Right atrium auricular region (tissue), 2 donors: Measurements from ENCODE around the gene FNIP1. TPM values are rescaled to one million over a fixed set of nuclear protein-coding genes. Genes with fewer than 3 reads are reported as not detected.

Source experiments
- DNase-seq: peaks from one replicate; pipeline ENCODE4 v3.0.0-alpha.2; 2019; ENCODE audit warnings: low spot score
- H3K27ac ChIP-seq, 2 donors: fragments of 200-600 bp; sonication (generic); 1 replicate in 1 of 2; 2 replicates in 1 of 2; pipeline ENCODE4 v1.5.1; 2016 to 2019
- H3K27me3 ChIP-seq, 2 donors: fragments of 200-600 bp; sonication (generic); one replicate each; pipeline versions ENCODE4 v1.5.1 to v1.6.0; 2017 to 2019
- H3K36me3 ChIP-seq: fragments of 200-600 bp; sonication (generic); one replicate; pipeline ENCODE4 v1.5.1; 2016
- H3K4me1 ChIP-seq, 2 donors: fragments of 200-600 bp; sonication (generic); one replicate each; pipeline versions ENCODE4 v1.5.1 to v1.6.0; 2017 to 2019
- H3K4me3 ChIP-seq, 2 donors: fragments of 200-600 bp; sonication (generic); 1 replicate in 1 of 2; 2 replicates in 1 of 2; pipeline ENCODE4 v1.5.1; 2017 to 2019; ENCODE audit warnings: mild to moderate bottlenecking in 1 of 2, moderate library complexity in 1 of 2
- H3K9me3 ChIP-seq, 2 donors: fragments of 200-600 bp; sonication (generic); one replicate each; pipeline ENCODE4 v1.5.1; 2019
- CTCF ChIP-seq, 2 donors: fragments of 200-600 bp; sonication (generic); IDR thresholded peaks; one replicate each; pipeline ENCODE4 v1.5.1; 2019; ENCODE audit warnings: antibody characterized with exemption in 2 of 2
- total RNA-seq, 2 donors: library from RNA; depleted of rRNA; stranded (reverse); fragments of >200 nt; gene quantifications; one replicate each; pipeline ENCODE4 v1.1.0, GENCODE V29; 2016

FNIP1 gene
- total RNA-seq, 2 donors from 2014 or later, result 30.6 to 38.3 TPM

- Histone ChIP-seq H3K27ac (no peak overlapping the region), H3K9me3 (no peaks in the 10 kb centered on the region), H3K4me1 (peaks cover 0 to 27% of the 10 kb centered on the region in 2 donors), H3K27me3 (no peaks in the 10 kb centered on the region), H3K36me3 (no peaks in the 10 kb centered on the region), H3K4me3 (no peak overlapping the region)
- TF ChIP-seq CTCF (IDR thresholded peaks at IDR 0.05), result no peak
- no peak for DNase-seq
These were observed 5.0 kb downstream of the FNIP1 start for GRCh38 chr5:131791866-131792265.

GRCh38 chr5:131790550-131790949 is 6.3 kb downstream of the FNIP1 start:
- Histone ChIP-seq H3K36me3 (no peaks in the 10 kb centered on the region), H3K9me3 (no peaks in the 10 kb centered on the region), H3K4me1 (peaks cover 0 to 38% of the 10 kb centered on the region in 2 donors), H3K27ac (no peak overlapping the region), H3K27me3 (no peaks in the 10 kb centered on the region), H3K4me3 (no peak overlapping the region)
- DNase-seq, result no peak
- no peak for TF ChIP-seq CTCF (IDR thresholded peaks at IDR 0.05)

- H3K4me1 ChIP-seq, result peaks cover 0 to 32% of the 10 kb centered on the region in 2 donors
- no peak for TF ChIP-seq CTCF (IDR thresholded peaks at IDR 0.05)
These were observed 7.1 kb downstream of the FNIP1 start for GRCh38 chr5:131789765-131790164.

GRCh38 chr5:131787736-131788135 is 9.1 kb downstream of the FNIP1 start:
- Histone ChIP-seq H3K27me3 (no peaks in the 10 kb centered on the region), H3K4me1 (peaks cover 0 to 21% of the 10 kb centered on the region in 2 donors), H3K4me3 (no peak overlapping the region), H3K36me3 (no peaks in the 10 kb centered on the region), H3K9me3 (no peaks in the 10 kb centered on the region), H3K27ac (no peak overlapping the region)
- DNase-seq, result no peak
- TF ChIP-seq CTCF (IDR thresholded peaks at IDR 0.05), result no peak

More at GRCh38 chr5:131789765-131790164, 7.1 kb downstream of the FNIP1 start:
- Histone ChIP-seq H3K27me3 (no peaks in the 10 kb centered on the region), H3K27ac (no peak overlapping the region), H3K36me3 (no peaks in the 10 kb centered on the region), H3K4me3 (no peak overlapping the region), H3K9me3 (no peaks in the 10 kb centered on the region)
- no peak for DNase-seq

- no peak overlapping the region for H3K4me3 ChIP-seq
- no peak for DNase-seq
- no peaks in the 10 kb centered on the region for H3K9me3 ChIP-seq
- no peaks in the 10 kb centered on the region for H3K27me3 ChIP-seq
- peaks cover 0 to 21% of the 10 kb centered on the region in 2 donors for H3K4me1 ChIP-seq
- TF ChIP-seq CTCF (IDR thresholded peaks at IDR 0.05), result no peak
- peak overlapping the region in 1 of 2 donors; percentile 2 for H3K27ac ChIP-seq
- H3K36me3 ChIP-seq, result no peaks in the 10 kb centered on the region
These were observed 9.7 kb downstream of the FNIP1 start for GRCh38 chr5:131786900-131787692.
